ENCODE measurements around the gene FYB1. TPM values are rescaled to one million over a fixed set of nuclear protein-coding genes. Genes with fewer than 3 reads are reported as not detected.

Gene FYB1
- total and polyA plus RNA-seq, 2 experiments from 2014 or later: 1.1 to 2.4 TPM

- Histone ChIP-seq H2AFZ (no peak overlapping the region), H4K20me1 (ENCODE audit: insufficient read depth, poor library complexity, severe bottlenecking) (no peaks in the 10 kb centered on the region), H3K79me2 (no peaks in the 10 kb centered on the region), H3K9me3 (ENCODE audit: low read depth) (no peaks in the 10 kb centered on the region), H3K4me1 (ENCODE audit: insufficient read depth) (peaks cover 3% of the 10 kb centered on the region), H3K4me3 (no peak overlapping the region), H3K27me3 (no peaks in the 10 kb centered on the region), H3K36me3 (replicated peaks; ENCODE audit: insufficient read depth, low read depth) (no peaks in the 10 kb centered on the region), H3K27ac (no peak overlapping the region), H3K9me2 (replicated peaks; ENCODE audit: insufficient read depth) (no peaks in the 10 kb centered on the region), H3K4me2 (no peak overlapping the region)
- no peak for DNase-seq (ENCODE audit: low spot score)
- TF ChIP-seq EZH2 (IDR thresholded peaks at IDR 0.05; ENCODE audit: borderline replicate concordance) (no peak), EZH2phosphoT487 (IDR thresholded peaks at IDR 0.05; ENCODE audit: low read depth, severe bottlenecking, unreplicated experiment) (no peak), CTCF (IDR thresholded peaks at IDR 0.05; ENCODE audit: poor library complexity) (no peak)
- WGBS (ENCODE audit: low lambda C conversion rate, missing lambda C conversion rate): 80% methylated on average over 5 of the region's 5 CpGs
These were observed 52.0 kb downstream of the FYB1 start for GRCh38 chr5:39167141-39167971.

- Histone ChIP-seq H3K4me1 (ENCODE audit: insufficient read depth) (peaks cover 3% of the 10 kb centered on the region), H3K36me3 (replicated peaks; ENCODE audit: insufficient read depth, low read depth) (no peaks in the 10 kb centered on the region), H3K27ac (peak overlapping the region; percentile 86), H3K4me2 (no peak overlapping the region), H3K27me3 (no peaks in the 10 kb centered on the region), H3K9me3 (ENCODE audit: low read depth) (no peaks in the 10 kb centered on the region), H3K4me3 (no peak overlapping the region), H2AFZ (no peak overlapping the region), H3K9me2 (replicated peaks; ENCODE audit: insufficient read depth) (no peaks in the 10 kb centered on the region), H3K79me2 (no peaks in the 10 kb centered on the region), H4K20me1 (ENCODE audit: insufficient read depth, poor library complexity, severe bottlenecking) (no peaks in the 10 kb centered on the region)
- 86% methylated on average over 7 of the region's 7 CpGs for WGBS (ENCODE audit: low lambda C conversion rate, missing lambda C conversion rate)
- TF ChIP-seq EZH2phosphoT487 (IDR thresholded peaks at IDR 0.05; ENCODE audit: low read depth, severe bottlenecking, unreplicated experiment) (no peak), EZH2 (IDR thresholded peaks at IDR 0.05; ENCODE audit: borderline replicate concordance) (no peak), CTCF (IDR thresholded peaks at IDR 0.05; ENCODE audit: poor library complexity) (no peak)
- peak; percentile 42 for DNase-seq (ENCODE audit: low spot score)
These were observed 54.6 kb downstream of the FYB1 start for GRCh38 chr5:39164529-39165402.

- TF ChIP-seq EZH2phosphoT487 (IDR thresholded peaks at IDR 0.05; ENCODE audit: low read depth, severe bottlenecking, unreplicated experiment) (no peak), CTCF (IDR thresholded peaks at IDR 0.05; ENCODE audit: poor library complexity) (no peak), EZH2 (IDR thresholded peaks at IDR 0.05; ENCODE audit: borderline replicate concordance) (no peak)
- Histone ChIP-seq H3K79me2 (no peaks in the 10 kb centered on the region), H3K9me2 (replicated peaks; ENCODE audit: insufficient read depth) (no peaks in the 10 kb centered on the region), H3K4me2 (no peak overlapping the region), H3K4me1 (ENCODE audit: insufficient read depth) (peaks cover 3% of the 10 kb centered on the region), H2AFZ (no peak overlapping the region), H3K27me3 (no peaks in the 10 kb centered on the region), H3K36me3 (replicated peaks; ENCODE audit: insufficient read depth, low read depth) (no peaks in the 10 kb centered on the region), H3K4me3 (no peak overlapping the region), H3K9me3 (ENCODE audit: low read depth) (no peaks in the 10 kb centered on the region), H3K27ac (peak overlapping the region; percentile 86), H4K20me1 (ENCODE audit: insufficient read depth, poor library complexity, severe bottlenecking) (no peaks in the 10 kb centered on the region)
- 57% methylated on average over 1 of the region's 1 CpG for WGBS (ENCODE audit: low lambda C conversion rate, missing lambda C conversion rate)
- DNase-seq (ENCODE audit: low spot score): no peak
These were observed 55.3 kb downstream of the FYB1 start for GRCh38 chr5:39164016-39164415.
